Neural cell (in vitro differentiated cells): ENCODE results near the gene VASN. TPM values are rescaled to one million over a fixed set of nuclear protein-coding genes. Genes with fewer than 3 reads are reported as not detected.

Source experiments
- H2AFZ ChIP-seq: fragments of 200-600, 300-800 bp; sonication (generic), shearing (Covaris generic); 2 replicates; pipeline ENCODE4 v1.6.0; 2014; ENCODE audit warnings: low read depth, mild to moderate bottlenecking, antibody characterized with exemption, low read length, moderate library complexity
- H3F3A ChIP-seq: fragments of 200-600 bp; shearing (Covaris generic); 2 replicates; pipeline ENCODE4 v1.6.1; 2016; ENCODE audit warnings: mild to moderate bottlenecking, moderate library complexity, mixed read lengths, antibody characterized with exemption, low read length; ENCODE audit not compliant: insufficient read depth, poor library complexity, severe bottlenecking
- H3K27ac ChIP-seq: fragments of 200-600, 300-800 bp; sonication (generic), shearing (Covaris generic); 2 replicates; pipeline ENCODE4 v1.5.1; 2014; ENCODE audit warnings: mild to moderate bottlenecking, low read length, moderate library complexity
- H3K27me3 ChIP-seq: fragments of 300-800, 200-600 bp; sonication (generic), shearing (Covaris generic); 2 replicates; pipeline ENCODE4 v1.6.0; 2014; ENCODE audit warnings: mild to moderate bottlenecking, low read depth, low read length, moderate library complexity; ENCODE audit not compliant: insufficient read depth
- H3K36me3 ChIP-seq: fragments of 300-800, 200-600 bp; sonication (generic), shearing (Covaris generic); 2 replicates; pipeline ENCODE4 v1.5.1; 2014; ENCODE audit warnings: mild to moderate bottlenecking, antibody characterized with exemption, low read length, moderate library complexity; ENCODE audit not compliant: insufficient read depth
- H3K4me2 ChIP-seq: fragments of 300-800, 200-600 bp; sonication (generic), shearing (Covaris generic); 2 replicates; pipeline ENCODE4 v1.6.0; 2014; ENCODE audit warnings: mild to moderate bottlenecking, low read length
- H3K4me3 ChIP-seq: fragments of 300-800, 200-600 bp; sonication (generic), shearing (Covaris generic); 2 replicates; pipeline ENCODE4 v1.5.1; 2014; ENCODE audit warnings: mild to moderate bottlenecking, low read length, moderate library complexity
- H3K79me2 ChIP-seq: fragments of 200-600 bp; shearing (Covaris generic); replicated peaks from 2 replicates; pipeline ENCODE4 v1.6.0; 2014; ENCODE audit warnings: mild to moderate bottlenecking, low read length, moderate library complexity; ENCODE audit not compliant: insufficient read depth
- H3K9ac ChIP-seq: fragments of 300-800, 200-600 bp; sonication (generic), shearing (Covaris generic); 2 replicates; pipeline ENCODE4 v1.6.1; 2016; ENCODE audit warnings: mild to moderate bottlenecking, low read length, mixed read lengths
- H3K9me2 ChIP-seq: fragments of 200-600 bp; shearing (Covaris generic); 2 replicates; pipeline ENCODE4 v1.6.1; 2016; ENCODE audit warnings: mild to moderate bottlenecking, low read length, mixed read lengths; ENCODE audit not compliant: insufficient read depth
- H3K9me3 ChIP-seq: fragments of 200-600, 300-800 bp; sonication (generic), shearing (Covaris generic); 2 replicates; pipeline ENCODE4 v1.6.1; 2016; ENCODE audit warnings: mild to moderate bottlenecking, mixed run types, low read length, moderate library complexity, mixed read lengths
- H4K20me1 ChIP-seq: fragments of 200-600 bp; shearing (Covaris generic); 2 replicates; pipeline ENCODE4 v1.6.1; 2016; ENCODE audit warnings: mild to moderate bottlenecking, mixed run types; ENCODE audit not compliant: insufficient read depth
- EP300 ChIP-seq: fragments of 450-650 bp; conservative IDR thresholded peaks from 2 replicates; pipeline ENCODE4 v1.6.1; 2014; ENCODE audit warnings: antibody characterized with exemption, mild to moderate bottlenecking, moderate library complexity; ENCODE audit not compliant: poor library complexity, severe bottlenecking
- EZH2 ChIP-seq: fragments of 200-600, 300-800 bp; shearing (Covaris generic), sonication (generic); IDR thresholded peaks from 2 replicates; pipeline ENCODE4 v1.6.1; 2014; ENCODE audit warnings: antibody characterized with exemption, low read length, borderline replicate concordance, mild to moderate bottlenecking; ENCODE audit not compliant: insufficient read depth, poor library complexity, severe bottlenecking
- MXI1 ChIP-seq: fragments of 450-650 bp; conservative IDR thresholded peaks from 2 replicates; pipeline ENCODE4 v1.6.1; 2014; ENCODE audit warnings: antibody characterized with exemption, mild to moderate bottlenecking; ENCODE audit not compliant: poor library complexity, severe bottlenecking
- POLR2AphosphoS5 ChIP-seq: IDR thresholded peaks from 2 replicates; pipeline ENCODE4 v1.6.1; 2012
- RAD21 ChIP-seq: fragments of 450-650 bp; conservative IDR thresholded peaks from 2 replicates; pipeline ENCODE4 v1.6.1; 2014; ENCODE audit warnings: antibody characterized with exemption, mild to moderate bottlenecking, moderate library complexity
- REST ChIP-seq: IDR thresholded peaks from 2 replicates; pipeline ENCODE4 v1.6.1; 2012; ENCODE audit warnings: borderline replicate concordance
- SMC3 ChIP-seq: fragments of 450-650 bp; conservative IDR thresholded peaks from 2 replicates; pipeline ENCODE4 v1.6.1; 2014; ENCODE audit warnings: antibody characterized with exemption, mild to moderate bottlenecking, moderate library complexity; ENCODE audit not compliant: poor library complexity
- TAF1 ChIP-seq: IDR thresholded peaks from 2 replicates; pipeline ENCODE4 v1.6.1; 2012; ENCODE audit warnings: low read depth
- polyA plus RNA-seq: library from polyadenylated mRNA; depleted of rRNA; stranded (reverse); fragments of >200 nt; gene quantifications from 2 replicates; pipeline ENCODE4 v1.2.3, GENCODE V29; 2014
- TF ChIP-seq, protein P1 (sequence below): fragments of 450-650 bp; IDR thresholded peaks from 2 replicates; pipeline ENCODE4 v1.5.1; 2014; ENCODE audit warnings: antibody characterized with exemption, mild to moderate bottlenecking, moderate library complexity; ENCODE audit not compliant: poor library complexity, severe bottlenecking

Gene VASN
- polyA plus RNA-seq, 1 donor from 2014 or later: 0.57 TPM

GRCh38 chr16:4375717-4376116, 4.1 kb downstream of the VASN start:
- Histone ChIP-seq H3K9me3 (no peaks in the 10 kb centered on the region), H3K4me2 (no peak overlapping the region), H3K79me2 (no peaks in the 10 kb centered on the region), H3K27me3 (peaks cover 11% of the 10 kb centered on the region), H3K27ac (no peak overlapping the region), H2AFZ (no peak overlapping the region), H3K36me3 (no peaks in the 10 kb centered on the region), H3K4me3 (no peak overlapping the region), H3K9ac (no peak overlapping the region), H3F3A (no peaks in the 10 kb centered on the region), H4K20me1 (no peaks in the 10 kb centered on the region), H3K9me2 (no peaks in the 10 kb centered on the region)
- TF ChIP-seq MXI1 (no peak), EZH2 (no peak), EP300 (no peak), TAF1 (no peak), REST (no peak), SMC3 (no peak), RAD21 (no peak), POLR2AphosphoS5 (no peak)
- TF ChIP-seq, protein P1, sequence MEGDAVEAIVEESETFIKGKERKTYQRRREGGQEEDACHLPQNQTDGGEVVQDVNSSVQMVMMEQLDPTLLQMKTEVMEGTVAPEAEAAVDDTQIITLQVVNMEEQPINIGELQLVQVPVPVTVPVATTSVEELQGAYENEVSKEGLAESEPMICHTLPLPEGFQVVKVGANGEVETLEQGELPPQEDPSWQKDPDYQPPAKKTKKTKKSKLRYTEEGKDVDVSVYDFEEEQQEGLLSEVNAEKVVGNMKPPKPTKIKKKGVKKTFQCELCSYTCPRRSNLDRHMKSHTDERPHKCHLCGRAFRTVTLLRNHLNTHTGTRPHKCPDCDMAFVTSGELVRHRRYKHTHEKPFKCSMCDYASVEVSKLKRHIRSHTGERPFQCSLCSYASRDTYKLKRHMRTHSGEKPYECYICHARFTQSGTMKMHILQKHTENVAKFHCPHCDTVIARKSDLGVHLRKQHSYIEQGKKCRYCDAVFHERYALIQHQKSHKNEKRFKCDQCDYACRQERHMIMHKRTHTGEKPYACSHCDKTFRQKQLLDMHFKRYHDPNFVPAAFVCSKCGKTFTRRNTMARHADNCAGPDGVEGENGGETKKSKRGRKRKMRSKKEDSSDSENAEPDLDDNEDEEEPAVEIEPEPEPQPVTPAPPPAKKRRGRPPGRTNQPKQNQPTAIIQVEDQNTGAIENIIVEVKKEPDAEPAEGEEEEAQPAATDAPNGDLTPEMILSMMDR: no peak

DNA sequence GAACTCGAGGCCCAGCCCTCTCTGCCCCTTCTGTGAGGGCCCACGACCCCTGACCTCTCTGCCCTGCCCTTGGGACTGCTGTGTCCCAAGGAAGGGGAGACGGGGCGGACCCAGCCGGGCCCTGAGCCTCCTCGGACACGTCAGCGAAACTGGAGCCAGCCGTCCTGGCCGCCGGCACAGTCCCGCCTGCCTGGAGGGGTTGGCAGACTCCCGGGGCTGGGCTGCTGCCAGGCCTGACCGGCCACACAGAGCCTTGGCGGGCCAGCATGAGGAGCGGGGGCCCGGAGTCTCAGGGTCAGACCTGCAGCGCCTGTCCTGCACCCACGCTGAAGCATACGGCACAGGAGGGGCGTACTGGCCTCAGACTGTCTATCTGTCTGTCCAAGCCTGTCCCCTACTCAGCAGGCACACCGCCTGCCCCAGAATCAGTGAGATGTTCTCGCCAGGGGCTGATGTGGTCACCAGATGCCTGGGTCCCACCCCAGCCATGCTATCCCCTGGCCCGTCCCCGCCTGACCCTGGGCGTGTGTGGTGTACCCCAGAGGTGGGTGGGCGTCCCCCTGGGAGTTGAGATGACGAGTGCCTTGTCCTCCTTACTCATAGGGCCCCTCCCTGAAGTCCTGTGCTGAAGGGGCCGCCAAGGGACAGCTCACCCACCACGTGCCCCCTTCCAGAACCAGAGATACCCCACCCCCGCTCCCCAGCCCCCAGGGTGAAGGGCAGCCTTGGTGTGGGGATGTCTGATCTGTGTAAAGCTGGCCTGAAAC, 4.7 kb downstream of the VASN start:
- Histone ChIP-seq H3K9ac (no peak overlapping the region), H3K9me3 (no peaks in the 10 kb centered on the region), H3K27ac (no peak overlapping the region), H3K79me2 (no peaks in the 10 kb centered on the region), H3F3A (no peaks in the 10 kb centered on the region), H3K4me3 (no peak overlapping the region), H3K4me2 (no peak overlapping the region), H3K9me2 (no peaks in the 10 kb centered on the region), H4K20me1 (no peaks in the 10 kb centered on the region), H3K36me3 (no peaks in the 10 kb centered on the region), H3K27me3 (peaks cover 10% of the 10 kb centered on the region), H2AFZ (no peak overlapping the region)
- TF ChIP-seq, protein P1: no peak
- no peak for TF ChIP-seq SMC3
- TF ChIP-seq RAD21: no peak
- no peak for TF ChIP-seq REST
- no peak for TF ChIP-seq EP300
- TF ChIP-seq POLR2AphosphoS5: no peak
- no peak for TF ChIP-seq EZH2
